Right hindlimb (tissue), 1 donor: ENCODE results near the gene TMEM131.
"Not testable (repeated sequence)": the region's sequence is repeated elsewhere in the genome, so short reads cannot be mapped to it uniquely, and the experiment has no call there.

Experiments used
- DNase-seq: peaks from one replicate; pipeline ENCODE4 v3.0.0-alpha.2; 2018

Gene TMEM131, protein sequence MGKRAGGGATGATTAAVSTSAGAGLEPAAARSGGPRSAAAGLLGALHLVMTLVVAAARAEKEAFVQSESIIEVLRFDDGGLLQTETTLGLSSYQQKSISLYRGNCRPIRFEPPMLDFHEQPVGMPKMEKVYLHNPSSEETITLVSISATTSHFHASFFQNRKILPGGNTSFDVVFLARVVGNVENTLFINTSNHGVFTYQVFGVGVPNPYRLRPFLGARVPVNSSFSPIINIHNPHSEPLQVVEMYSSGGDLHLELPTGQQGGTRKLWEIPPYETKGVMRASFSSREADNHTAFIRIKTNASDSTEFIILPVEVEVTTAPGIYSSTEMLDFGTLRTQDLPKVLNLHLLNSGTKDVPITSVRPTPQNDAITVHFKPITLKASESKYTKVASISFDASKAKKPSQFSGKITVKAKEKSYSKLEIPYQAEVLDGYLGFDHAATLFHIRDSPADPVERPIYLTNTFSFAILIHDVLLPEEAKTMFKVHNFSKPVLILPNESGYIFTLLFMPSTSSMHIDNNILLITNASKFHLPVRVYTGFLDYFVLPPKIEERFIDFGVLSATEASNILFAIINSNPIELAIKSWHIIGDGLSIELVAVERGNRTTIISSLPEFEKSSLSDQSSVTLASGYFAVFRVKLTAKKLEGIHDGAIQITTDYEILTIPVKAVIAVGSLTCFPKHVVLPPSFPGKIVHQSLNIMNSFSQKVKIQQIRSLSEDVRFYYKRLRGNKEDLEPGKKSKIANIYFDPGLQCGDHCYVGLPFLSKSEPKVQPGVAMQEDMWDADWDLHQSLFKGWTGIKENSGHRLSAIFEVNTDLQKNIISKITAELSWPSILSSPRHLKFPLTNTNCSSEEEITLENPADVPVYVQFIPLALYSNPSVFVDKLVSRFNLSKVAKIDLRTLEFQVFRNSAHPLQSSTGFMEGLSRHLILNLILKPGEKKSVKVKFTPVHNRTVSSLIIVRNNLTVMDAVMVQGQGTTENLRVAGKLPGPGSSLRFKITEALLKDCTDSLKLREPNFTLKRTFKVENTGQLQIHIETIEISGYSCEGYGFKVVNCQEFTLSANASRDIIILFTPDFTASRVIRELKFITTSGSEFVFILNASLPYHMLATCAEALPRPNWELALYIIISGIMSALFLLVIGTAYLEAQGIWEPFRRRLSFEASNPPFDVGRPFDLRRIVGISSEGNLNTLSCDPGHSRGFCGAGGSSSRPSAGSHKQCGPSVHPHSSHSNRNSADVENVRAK (N-terminal part only)

DNA sequence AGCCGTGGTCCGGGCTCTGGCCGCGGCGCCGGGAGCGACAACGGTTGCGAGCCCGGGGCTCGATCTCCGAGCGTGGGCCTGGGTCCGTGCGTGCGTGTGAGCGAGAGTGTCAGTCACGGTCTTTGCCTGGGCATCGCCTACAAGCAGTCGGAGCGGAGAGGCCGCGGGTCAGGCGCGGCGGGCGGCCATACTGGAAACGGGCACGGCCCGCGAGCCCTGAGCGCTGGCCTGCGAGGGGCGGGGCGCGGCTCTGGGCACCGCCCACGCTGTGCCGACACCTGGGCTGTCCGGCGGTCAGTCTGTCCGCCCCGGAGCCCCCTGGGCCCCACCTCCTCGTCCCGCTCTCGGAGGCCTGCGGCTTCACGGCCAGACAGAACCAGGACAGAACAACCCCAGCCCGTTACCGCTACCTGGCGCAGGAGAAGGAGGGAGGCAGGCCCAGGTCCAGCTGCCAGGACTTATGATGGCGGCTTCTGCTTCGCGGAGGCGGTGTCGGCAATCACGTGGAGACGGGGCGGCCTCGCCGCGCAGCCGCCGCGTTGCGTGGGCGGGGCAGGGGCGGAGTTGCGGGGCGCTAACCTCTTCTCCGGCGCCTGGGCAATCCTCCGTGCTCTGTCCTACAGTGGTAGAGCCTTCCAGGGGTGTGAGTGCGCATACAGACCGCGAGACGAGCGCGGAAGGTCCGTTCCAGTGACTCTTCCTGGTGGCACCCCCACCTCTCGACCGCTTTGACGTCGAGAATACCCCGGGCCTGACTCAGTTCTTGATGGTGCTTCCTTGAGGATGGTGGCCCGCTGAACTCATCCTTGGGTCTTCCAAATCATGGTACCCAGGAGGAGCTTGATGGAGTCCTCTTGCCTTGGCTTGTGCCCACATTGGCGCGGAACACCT lies at the start of gene TMEM131:
TSS of gene TMEM131 (minus strand) at position 215 of the 891 bp plus-strand sequence. CDS start 286 bp downstream, outside the sequence.
- peak; percentile 97 for DNase-seq

DNA sequence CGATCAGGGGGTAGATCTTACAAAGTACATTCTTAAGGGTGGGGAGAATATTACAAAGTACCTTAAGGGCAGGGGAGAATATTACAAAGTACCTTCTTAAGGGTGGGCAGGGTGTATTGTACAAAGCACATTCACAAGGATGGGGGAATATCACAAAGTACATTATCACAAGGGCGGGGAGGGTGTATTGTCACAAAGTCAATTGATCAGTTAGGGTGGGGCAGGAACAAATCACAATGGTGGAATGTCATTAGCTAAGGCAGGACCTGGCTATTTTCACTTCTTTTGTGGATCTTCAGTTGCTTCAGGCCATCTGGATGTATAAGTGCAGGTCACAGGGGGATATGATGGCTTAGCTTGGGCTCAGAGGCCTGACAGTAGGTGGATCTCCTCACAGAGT lies 49.0 kb upstream of the TMEM131 start:
- not testable (repeated sequence) for DNase-seq

DNA sequence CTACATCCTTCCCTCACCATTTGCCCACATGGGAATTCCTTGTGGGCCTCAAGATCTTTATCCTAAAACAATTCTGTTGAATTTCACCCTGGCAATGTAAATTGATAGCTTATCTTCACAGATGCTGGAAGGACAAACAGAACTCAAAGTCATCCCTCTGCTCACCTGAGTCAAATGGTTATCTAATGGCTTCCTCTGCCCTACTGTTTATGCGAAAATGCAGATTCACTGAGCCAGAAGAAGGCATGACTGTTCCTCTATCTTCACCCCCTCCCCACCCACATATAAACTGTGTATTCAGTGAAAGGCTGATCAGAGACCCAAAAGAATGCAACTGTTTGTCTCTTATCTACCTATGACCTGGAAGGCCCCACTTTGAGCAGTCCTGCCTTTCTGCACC lies 47.4 kb upstream of the TMEM131 start:
- no peak for DNase-seq

DNA sequence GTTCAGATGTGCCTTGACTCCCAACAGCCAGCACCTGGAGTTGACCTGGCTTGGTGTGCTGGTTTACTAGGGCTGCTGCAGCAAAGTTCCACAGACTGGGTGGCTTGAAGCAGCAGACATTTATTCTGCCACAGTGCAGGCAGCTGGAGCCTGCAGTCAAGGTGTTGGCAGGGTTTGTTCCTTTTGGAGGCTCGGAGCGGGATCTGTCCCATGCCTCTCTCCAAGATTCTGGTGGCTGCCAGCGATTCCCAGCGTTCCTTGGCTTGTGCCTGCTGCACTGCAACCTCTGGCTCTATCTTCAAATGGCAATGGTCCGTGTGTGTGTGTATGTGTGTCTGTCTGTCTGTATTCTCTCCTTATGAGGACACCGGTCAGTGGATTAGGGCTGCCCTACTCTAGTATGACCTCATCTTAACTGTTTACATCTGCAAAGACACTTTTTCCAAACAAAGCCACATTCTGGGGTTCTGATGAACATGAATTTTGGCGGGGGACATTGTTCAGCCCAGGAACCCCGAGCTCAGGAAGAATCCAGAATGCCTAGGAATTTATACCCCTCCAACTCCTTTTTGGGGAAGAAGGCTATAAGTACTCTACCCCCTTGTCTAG lies 44.7 kb upstream of the TMEM131 start:
- DNase-seq, result no peak

DNA sequence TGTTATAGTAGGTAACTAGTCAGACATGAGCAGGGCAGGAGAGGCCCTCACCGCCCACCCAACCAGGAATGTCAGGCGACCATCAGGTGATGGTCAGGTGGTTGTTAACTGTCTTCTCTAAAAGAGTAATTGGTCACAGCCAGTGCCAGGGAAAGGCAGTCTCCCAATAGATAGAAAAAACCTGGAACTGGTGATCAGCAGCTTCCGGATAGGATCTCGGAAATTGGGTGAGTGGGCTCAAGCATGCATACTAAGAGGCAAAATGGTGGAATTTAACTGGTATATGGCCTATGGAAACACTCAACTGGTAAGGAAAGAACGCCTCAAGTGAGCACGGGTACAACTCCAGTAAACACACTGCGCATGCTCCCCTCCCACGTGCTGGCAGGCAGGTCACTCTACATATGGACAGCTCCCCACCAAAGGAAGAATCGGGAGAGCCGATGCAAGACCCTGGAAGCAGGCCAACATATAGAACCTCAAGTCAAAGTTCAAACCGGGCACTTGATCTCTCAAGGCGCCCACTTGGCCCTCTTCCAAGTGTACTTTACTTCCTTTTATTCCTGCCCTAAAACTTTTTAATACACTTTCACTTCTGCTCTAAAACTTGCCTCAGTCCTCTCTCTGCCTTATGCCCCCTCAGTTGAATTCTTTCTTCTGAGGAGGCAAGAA lies 43.5 kb upstream of the TMEM131 start:
- DNase-seq, result no peak

DNA sequence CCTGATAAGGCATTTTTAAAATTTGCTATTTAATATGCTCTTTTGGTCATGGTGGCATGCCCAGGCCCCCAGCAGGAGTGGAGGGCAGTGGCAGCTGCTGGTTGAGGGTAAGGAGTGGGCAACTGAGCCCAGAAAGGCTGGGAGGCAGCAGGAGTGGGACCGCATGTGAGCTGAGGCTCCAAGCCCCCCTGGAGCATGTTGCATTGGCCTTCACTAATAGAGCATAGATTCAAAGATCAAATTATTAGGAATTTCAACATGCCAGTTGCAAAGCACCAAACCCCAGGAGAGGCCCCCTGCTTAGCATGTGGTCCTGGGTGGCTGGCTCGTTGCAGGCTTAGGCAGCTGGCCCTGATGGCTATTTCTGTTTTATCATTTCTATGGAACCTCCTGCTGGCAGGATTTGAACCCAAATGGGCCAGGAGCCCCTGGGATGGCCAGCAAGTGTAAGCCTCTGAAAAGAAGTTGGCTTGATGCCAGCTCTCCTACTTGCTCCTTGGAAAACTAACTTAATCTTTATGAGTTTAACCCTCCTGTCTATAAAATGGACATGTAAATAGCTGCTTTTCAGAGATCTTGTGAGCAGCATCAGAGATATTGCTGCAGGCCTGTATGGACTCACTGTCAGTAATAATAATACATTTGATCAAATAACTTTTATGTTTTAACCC lies 42.1 kb upstream of the TMEM131 start:
- no peak for DNase-seq

DNA sequence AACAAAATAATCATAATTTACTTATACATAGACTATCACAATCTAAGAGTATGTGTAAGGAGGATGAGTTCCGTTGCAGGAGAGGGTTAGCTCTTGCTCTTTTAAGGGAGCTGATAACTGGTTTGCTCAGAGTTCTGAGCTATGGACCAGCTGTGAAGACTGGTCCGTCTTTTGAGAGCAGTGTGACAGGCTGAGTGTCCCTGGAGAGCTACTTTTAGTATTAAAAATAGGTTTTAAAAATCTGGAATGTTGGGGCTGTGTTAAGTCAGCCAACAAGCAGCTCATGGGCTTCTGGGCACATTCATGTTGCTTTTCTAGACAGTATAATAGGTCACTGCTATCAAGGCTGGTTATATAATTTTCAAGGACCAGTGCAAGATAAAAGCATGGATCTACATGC lies 41.5 kb upstream of the TMEM131 start:
- DNase-seq, result no peak

DNA sequence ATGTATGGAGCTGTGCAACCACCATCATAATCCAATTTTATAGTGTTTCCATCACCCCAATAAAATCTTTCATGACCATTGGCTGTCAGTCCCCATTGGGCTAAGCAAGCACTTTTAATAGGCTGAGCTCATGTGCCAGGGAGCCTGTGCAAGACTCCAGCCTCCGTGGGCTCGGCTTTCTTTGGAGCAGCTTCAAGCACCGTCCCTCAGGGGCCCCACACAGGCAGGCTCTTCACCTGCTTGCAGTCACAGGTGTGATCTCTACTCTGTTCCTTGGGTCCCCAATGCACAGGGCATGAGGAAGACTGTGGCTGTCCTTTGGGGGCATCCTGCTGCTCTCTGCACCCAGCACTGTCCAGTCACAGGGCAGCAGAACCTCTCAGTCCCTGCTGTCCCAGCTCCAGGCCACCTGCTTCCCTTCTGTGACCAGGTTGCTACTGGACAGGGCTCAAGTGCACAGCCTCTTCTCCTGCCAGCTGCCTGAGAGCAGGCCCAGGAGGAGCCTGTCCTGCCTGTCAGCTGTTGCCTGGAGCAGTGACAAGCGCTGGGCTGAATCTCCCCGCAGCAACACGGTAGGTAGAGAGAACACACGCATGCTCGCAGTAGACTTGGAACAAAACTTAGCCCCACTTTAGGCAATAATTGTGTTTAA lies 40.7 kb upstream of the TMEM131 start:
- peak; percentile 38 for DNase-seq

DNA sequence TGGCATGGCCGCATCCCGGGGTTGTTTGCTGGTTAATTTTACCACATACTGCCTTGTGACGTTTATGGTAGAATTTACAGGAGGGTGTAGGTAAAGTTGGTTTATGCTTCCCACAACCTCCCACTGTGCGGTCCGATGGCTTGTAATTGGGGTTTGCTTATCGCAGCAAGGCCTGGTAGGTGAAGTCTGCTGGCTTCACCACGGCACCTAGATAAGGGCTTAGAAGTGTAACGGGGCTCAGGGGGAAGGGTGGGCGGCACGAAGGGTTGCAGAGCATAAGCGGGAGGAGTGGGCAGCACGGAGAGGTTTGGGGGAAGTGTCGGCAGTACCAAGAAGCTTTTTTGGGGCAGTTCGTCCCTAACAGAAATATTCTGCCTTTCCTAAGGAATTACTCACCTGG lies 39.0 kb upstream of the TMEM131 start:
- no peak for DNase-seq

DNA sequence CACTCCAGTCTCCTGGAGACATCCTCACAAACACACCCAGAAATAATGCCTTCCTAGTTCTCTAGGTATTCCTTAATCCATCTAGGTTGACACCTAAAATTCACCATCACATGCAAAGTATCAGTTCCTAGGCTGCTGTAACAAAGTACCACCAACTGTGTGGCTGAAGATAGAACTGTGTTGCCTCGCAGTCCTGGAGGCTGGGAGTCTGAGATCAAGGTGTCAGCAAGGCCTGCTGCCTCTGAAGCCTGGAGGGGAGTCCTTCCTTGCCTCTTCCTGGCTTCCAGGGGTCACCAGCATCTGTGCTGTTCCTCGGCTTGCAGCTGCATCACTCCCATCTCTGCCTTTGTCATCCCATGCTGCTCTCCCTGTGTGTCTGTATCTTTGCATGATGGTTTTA lies 36.3 kb upstream of the TMEM131 start:
- DNase-seq, result no peak

DNA sequence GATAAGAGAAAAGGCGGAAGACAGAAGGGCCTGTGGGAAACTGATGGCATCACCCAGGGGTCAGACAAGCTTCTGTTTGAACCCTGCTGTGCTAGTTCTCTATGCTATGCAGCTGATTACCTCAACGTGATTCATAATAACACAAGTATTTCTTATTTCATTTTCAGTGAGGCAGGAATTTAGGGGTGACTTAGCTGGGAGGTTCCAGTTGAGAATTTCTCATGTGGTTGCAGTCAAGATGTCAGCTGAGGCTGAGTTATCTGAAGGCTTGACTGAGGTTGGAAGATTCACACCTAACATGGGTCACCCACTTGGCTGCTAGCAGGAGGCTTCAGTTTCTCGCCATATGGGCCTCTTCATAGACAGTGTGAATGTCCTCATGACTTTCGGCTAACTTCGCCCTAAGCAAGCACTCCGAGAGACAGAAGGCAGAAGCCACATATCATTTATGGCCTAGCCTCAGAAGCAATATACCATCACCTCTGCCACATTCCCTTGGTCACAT lies 34.0 kb upstream of the TMEM131 start:
- DNase-seq, result no peak

DNA sequence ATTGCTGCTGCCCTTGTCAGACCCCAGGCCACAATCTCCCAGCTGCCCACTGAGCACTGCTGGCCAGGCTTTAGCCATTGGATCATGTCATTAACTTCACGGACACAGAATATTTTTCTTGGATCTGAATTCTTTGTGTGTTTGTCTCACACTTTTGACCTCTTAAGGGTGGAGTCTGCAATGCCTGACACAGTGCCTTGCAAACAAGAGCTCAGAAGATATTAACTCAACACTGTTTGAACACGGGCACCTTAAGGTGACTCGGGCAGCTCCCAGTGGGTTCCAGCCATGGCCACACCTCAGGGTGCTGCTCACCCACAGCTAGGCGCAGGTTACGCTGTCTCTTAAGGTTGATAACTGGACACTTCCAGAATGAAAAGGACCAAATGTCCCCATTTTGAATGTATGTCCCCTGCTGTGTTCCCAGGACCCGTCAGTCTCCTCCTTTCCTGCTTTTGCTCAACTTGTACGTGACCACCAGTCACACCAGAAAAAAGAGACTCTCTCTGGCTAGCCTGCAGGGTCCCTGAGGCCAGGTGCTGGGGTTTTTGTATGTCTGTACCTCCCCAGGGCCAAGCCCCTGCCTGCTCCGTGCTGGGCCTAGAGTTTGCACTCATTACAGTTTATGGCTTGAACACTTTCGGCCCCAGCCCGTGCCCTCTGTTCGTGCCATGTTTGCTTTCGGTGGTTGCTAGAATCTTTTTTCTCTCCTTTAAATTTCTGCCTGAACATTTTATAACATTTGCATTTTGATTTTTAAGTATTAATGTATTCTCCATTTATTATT lies 33.4 kb upstream of the TMEM131 start:
- no peak for DNase-seq

DNA sequence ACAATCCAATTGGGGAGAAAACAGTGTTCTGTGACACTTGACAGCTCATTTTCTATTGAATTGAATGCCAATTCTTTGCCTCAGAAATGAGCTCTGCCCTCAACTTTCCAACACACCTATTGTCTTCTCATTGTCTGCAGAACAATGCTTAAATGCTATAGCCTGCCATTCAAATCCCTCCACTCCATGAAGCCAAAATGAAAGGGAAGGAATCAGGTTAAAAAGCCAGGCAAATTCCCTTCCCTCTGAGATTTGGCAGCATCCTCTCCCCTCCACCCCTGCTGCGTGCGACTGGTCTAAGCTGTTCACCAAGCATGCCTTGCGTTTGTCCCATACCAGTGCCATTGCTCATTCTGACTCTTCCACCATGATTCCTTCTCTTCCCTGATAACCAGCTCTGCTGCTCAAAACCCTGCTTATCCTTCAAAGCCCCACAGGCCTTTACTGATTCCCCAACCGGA lies 32.4 kb upstream of the TMEM131 start:
- DNase-seq, result no peak

DNA sequence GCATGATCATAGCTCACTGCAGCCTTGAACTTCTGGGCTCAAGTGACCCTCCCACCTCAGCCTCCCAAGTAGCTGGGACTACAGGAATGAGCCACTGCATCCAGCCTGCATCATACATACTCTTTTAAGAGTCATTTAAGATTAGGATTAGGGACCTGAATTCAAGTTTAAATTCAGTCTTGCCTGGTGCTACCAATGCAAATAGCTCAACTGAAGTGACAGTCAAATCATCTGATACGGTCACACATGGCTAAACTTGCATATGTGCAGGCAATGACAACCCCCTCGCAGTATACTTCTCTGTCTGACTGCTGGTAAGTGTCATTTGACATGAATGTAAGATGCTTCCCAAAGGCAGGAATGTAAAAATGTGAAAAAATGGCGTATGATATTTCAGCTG lies 31.8 kb upstream of the TMEM131 start:
- no peak for DNase-seq

DNA sequence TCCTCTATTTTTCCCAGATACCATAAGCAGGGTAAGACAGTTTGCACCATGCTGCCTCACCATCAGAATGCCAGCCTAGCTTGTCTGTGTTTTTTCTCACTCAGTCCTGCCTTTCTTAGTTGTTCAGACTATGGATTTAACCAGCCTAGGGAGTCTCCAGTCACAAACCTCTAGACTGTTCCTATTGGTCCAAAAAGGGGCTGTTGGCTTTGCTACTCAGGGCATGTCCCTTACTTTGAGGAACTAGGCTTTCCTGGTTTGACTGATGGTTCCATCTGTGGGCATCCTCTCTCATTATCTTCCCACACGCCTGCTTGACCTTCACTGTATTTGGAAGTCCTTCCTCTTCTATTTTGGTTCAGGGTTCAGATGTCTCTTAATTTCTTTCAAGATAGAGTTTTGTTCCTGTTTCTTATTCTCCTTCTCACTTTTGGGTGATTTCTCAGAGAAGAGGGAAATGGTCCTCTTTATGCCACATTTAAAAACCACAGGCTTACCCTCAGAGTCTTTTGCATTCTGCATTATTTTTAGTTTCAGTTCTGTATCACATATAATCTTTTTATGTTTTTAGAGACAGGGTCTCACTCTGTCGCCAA lies 31.3 kb upstream of the TMEM131 start:
- no peak for DNase-seq

DNA sequence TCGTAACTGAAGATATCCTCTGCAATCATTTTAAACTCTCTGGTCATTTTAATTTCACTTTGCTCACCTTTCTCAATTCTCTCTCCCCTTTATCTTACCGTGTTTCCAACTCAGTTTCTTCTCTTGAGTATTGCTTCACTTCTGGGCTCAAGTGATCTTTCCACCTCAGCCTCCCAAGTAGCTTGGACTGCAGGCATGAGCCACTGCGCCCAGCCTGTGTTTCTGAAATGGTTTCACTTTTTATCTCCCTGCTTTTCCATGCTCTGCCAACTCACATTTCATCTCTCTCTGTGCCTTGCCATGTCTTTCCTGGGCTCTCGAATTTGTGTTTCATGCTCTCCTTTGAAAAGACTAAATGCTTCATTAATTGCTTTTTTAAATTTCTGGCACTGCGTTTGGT lies 30.5 kb upstream of the TMEM131 start:
- no peak for DNase-seq

DNA sequence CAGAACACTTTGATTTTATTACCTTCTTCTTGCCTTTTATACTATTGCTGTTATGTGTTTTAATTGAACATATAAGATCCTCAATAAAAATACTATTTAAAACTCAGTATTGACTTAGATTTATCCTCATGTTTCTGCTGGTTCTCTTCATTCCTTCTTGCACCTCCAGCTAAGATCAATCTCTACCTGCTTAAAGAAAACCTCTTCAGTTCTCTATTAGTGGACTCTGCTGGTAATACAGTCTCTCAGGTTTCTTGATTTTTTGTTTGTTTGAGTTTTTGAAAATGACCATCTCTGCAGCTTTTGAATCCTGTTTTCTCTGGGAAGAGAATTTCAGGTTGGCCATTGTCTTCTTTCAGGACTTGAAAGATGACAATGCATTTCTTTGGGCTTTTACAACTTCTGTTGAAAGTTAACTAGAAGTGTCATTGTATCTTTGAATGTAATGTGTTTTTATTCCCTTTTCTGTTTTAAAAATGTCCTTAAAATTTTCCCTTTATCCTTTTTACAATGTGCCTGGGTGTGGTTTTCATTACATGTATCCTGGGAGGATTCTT lies 29.8 kb upstream of the TMEM131 start:
- DNase-seq, result no peak

DNA sequence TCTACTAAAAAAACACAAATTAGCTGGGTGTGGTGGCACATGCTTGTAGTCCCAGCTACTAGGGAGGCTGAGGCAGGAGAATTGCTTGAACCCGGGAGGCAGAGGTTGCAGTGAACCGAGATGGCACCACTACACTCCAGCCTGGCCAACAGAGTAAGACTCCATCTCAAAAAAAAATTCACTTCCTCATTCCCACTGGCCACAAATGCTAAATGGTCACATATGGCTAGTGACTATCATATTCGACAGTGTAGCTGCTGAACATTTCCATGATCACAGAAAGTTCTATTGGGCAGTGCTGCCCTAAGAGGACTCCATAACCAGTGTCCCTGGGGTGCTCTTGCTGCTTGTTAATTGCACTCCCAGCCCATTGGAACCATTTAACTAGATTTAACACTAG lies 26.3 kb upstream of the TMEM131 start:
- not testable (repeated sequence) for DNase-seq
